Endodermal cell (in vitro differentiated cells): ENCODE results near the gene CELA3B. TPM values are rescaled to one million over a fixed set of nuclear protein-coding genes. Genes with fewer than 3 reads are reported as not detected.
A peak's percentile ranks its signal among the peaks of the same experiment; 100 is the strongest.

Source experiments
- DNase-seq: peaks from one replicate; pipeline ENCODE4 v3.0.0-alpha.2; 2017
- H3K27ac ChIP-seq: 2 replicates; pipeline ENCODE4 v1.5.1; 2013; ENCODE audit warnings: mild to moderate bottlenecking, low read depth, low read length, moderate library complexity
- H3K27me3 ChIP-seq: 2 replicates; pipeline ENCODE4 v1.6.1; 2013; ENCODE audit warnings: mild to moderate bottlenecking, low read length, moderate library complexity; ENCODE audit not compliant: insufficient read depth, control insufficient read depth, poor library complexity, severe bottlenecking
- H3K36me3 ChIP-seq: 2 replicates; pipeline ENCODE4 v1.7.0; 2013; ENCODE audit warnings: mild to moderate bottlenecking, low read length, moderate library complexity; ENCODE audit not compliant: control insufficient read depth, insufficient read depth
- H3K4me1 ChIP-seq: one replicate; pipeline ENCODE4 v1.7.0; 2013; ENCODE audit warnings: low read length; ENCODE audit not compliant: control insufficient read depth, insufficient read depth
- H3K4me3 ChIP-seq: 2 replicates; pipeline ENCODE4 v1.5.1; 2013; ENCODE audit warnings: mild to moderate bottlenecking, low read length, moderate library complexity
- H3K9ac ChIP-seq: 2 replicates; pipeline ENCODE4 v1.6.1; 2013; ENCODE audit warnings: mild to moderate bottlenecking, low read length, moderate library complexity; ENCODE audit not compliant: poor library complexity, severe bottlenecking; ENCODE audit errors: extremely low read depth
- H3K9me3 ChIP-seq: 2 replicates; pipeline ENCODE4 v1.6.1; 2013; ENCODE audit warnings: mild to moderate bottlenecking, low read length, moderate library complexity; ENCODE audit not compliant: control insufficient read depth
- H3K27ac Mint-ChIP-seq: 2 replicates; pipeline ENCODE4 v1.8.0; 2020; ENCODE audit warnings: mixed read lengths
- H3K27me3 Mint-ChIP-seq: 2 replicates; pipeline ENCODE4 v1.8.0; 2021; ENCODE audit warnings: mild to moderate bottlenecking, mixed read lengths; ENCODE audit not compliant: insufficient read depth
- H3K36me3 Mint-ChIP-seq: 2 replicates; pipeline ENCODE4 v1.8.0; 2020; ENCODE audit warnings: low read depth, mixed read lengths
- H3K4me1 Mint-ChIP-seq: 2 replicates; pipeline ENCODE4 v1.8.0; 2020; ENCODE audit warnings: mixed read lengths
- H3K4me3 Mint-ChIP-seq: 2 replicates; pipeline ENCODE4 v1.8.0; 2020; ENCODE audit warnings: mild to moderate bottlenecking, moderate library complexity, mixed read lengths
- H3K9me3 Mint-ChIP-seq: 2 replicates; pipeline ENCODE4 v1.8.0; 2020; ENCODE audit warnings: mild to moderate bottlenecking, mixed read lengths
- CTCF ChIP-seq: fragments of 200-600 bp; sonication (generic); conservative IDR thresholded peaks from 2 replicates; pipeline ENCODE4 v1.5.0; 2021; ENCODE audit warnings: antibody characterized with exemption, mild to moderate bottlenecking
- WGBS, 2 experiments: methylation state at CpG; one replicate each; pipeline versions ENCODE4 v1.1.5 to v1.1.7; 2013; ENCODE audit warnings: missing lambda C conversion rate in 2 of 2, mixed read lengths in 1 of 2; ENCODE audit not compliant: insufficient coverage in 1 of 2, insufficient read length in 1 of 2; 5-methylcytosine and 5-hydroxymethylcytosine counted together
- total RNA-seq, 2 donors: library from RNA; stranded (reverse); fragmentation: NEBNext Ultra II Directional in 1 of 2; extraction: Animal tissue kit (Norgen Biotek cat#: 25700) in 1 of 2; gene quantifications; 2 replicates in 1 of 2; 3 replicates in 1 of 2; pipeline ENCODE4 v1.2.1, GENCODE V29; 2021

The CELA3B gene
- total RNA-seq, 2 donors from 2014 or later, result not detected

GRCh38 chr1:21956720-21957552, 19.9 kb upstream of the CELA3B start:
- H3K4me3 Mint-ChIP-seq, result no peak overlapping the region
- 85 to 86% methylated on average over 8 to 18 of the region's 18 CpGs for WGBS, 2 experiments
- no peaks in the 10 kb centered on the region for H3K27me3 ChIP-seq
- no peaks in the 10 kb centered on the region for H3K36me3 Mint-ChIP-seq
- peaks cover 1% of the 10 kb centered on the region for H3K27me3 Mint-ChIP-seq
- H3K4me1 Mint-ChIP-seq, result peaks cover 12% of the 10 kb centered on the region
- no peaks in the 10 kb centered on the region for H3K9me3 ChIP-seq
- peak; percentile 63 for DNase-seq
- H3K27ac ChIP-seq, result no peak overlapping the region
- H3K9me3 Mint-ChIP-seq, result no peaks in the 10 kb centered on the region
- no peaks in the 10 kb centered on the region for H3K36me3 ChIP-seq
- no peak overlapping the region for H3K9ac ChIP-seq
- TF ChIP-seq CTCF, result no peak
- H3K4me3 ChIP-seq, result no peak overlapping the region
- H3K27ac Mint-ChIP-seq, result peak overlapping the region; percentile 44
- peaks cover 13% of the 10 kb centered on the region for H3K4me1 ChIP-seq

- Histone ChIP-seq H3K27me3 (no peaks in the 10 kb centered on the region), H3K9me3 (no peaks in the 10 kb centered on the region), H3K9ac (no peak overlapping the region), H3K36me3 (no peaks in the 10 kb centered on the region), H3K4me1 (peaks cover 7% of the 10 kb centered on the region), H3K4me3 (no peak overlapping the region), H3K27ac (no peak overlapping the region)
- Mint-ChIP-seq H3K27me3 (peaks cover 1% of the 10 kb centered on the region), H3K9me3 (no peaks in the 10 kb centered on the region), H3K4me3 (no peak overlapping the region), H3K4me1 (peaks cover 14% of the 10 kb centered on the region), H3K36me3 (no peaks in the 10 kb centered on the region), H3K27ac (no peak overlapping the region)
- no peak for TF ChIP-seq CTCF
- WGBS, 2 experiments, result 91 to 100% methylated on average over 2 of the region's 2 CpGs
- DNase-seq, result no peak
Observed at GRCh38 chr1:21961337-21961736, 15.5 kb upstream of the CELA3B start.

- peaks cover 4% of the 10 kb centered on the region for H3K4me1 ChIP-seq
- Mint-ChIP-seq H3K27ac (no peak overlapping the region), H3K4me3 (no peak overlapping the region), H3K4me1 (peaks cover 11% of the 10 kb centered on the region), H3K36me3 (no peaks in the 10 kb centered on the region), H3K9me3 (no peaks in the 10 kb centered on the region), H3K27me3 (peaks cover 1% of the 10 kb centered on the region)
- H3K27me3 ChIP-seq, result no peaks in the 10 kb centered on the region
- no peak overlapping the region for H3K9ac ChIP-seq
- no peak overlapping the region for H3K27ac ChIP-seq
- no peak overlapping the region for H3K4me3 ChIP-seq
- no peak for TF ChIP-seq CTCF
- no peaks in the 10 kb centered on the region for H3K36me3 ChIP-seq
- 89 to 92% methylated on average over 2 of the region's 2 CpGs for WGBS, 2 experiments
- peak; percentile 36 for DNase-seq
- H3K9me3 ChIP-seq, result no peaks in the 10 kb centered on the region
Observed at GRCh38 chr1:21961799-21962198, 15.0 kb upstream of the CELA3B start.
